Activated naive CD4-positive, alpha-beta T cell treated with anti-CD3 and anti-CD28 coated beads, Interleukin-2, amount 50 U/mL, for 72 hours (primary cell): ENCODE data around the gene NPR2. TPM values are rescaled to one million over a fixed set of nuclear protein-coding genes. Genes with fewer than 3 reads are reported as not detected.

ENCODE experiments used
- ATAC-seq, 2 donors: fragments of 150-1000 bp; cut with Tn5 transposase; 2 replicates each; pipeline ENCODE4 v1.10.0; 2021; ENCODE audit warnings: mild to moderate bottlenecking in 2 of 2, moderate library complexity in 2 of 2
- DNase-seq, 2 donors: peaks; one replicate each; pipeline ENCODE4 v3.0.0; 2021 to 2022; ENCODE audit warnings: low spot score in 2 of 2
- H3K27ac Mint-ChIP-seq, 2 donors: one replicate each; pipeline ENCODE4 v1.8.0; 2022; ENCODE audit warnings: mild to moderate bottlenecking in 2 of 2, mixed read lengths in 2 of 2
- H3K36me3 Mint-ChIP-seq, 2 donors: one replicate each; pipeline ENCODE4 v1.8.0; 2022; ENCODE audit warnings: mixed read lengths in 2 of 2
- H3K9me3 Mint-ChIP-seq, 2 donors: one replicate each; pipeline ENCODE4 v1.8.0; 2022; ENCODE audit warnings: mixed read lengths in 2 of 2
- total RNA-seq, 2 donors: library from RNA; stranded (reverse); gene quantifications; one replicate each; pipeline ENCODE4 v1.2.3, GENCODE V29; 2022

NPR2 gene
- total RNA-seq, 2 donors from 2014 or later: 6.8 to 16.2 TPM

DNA sequence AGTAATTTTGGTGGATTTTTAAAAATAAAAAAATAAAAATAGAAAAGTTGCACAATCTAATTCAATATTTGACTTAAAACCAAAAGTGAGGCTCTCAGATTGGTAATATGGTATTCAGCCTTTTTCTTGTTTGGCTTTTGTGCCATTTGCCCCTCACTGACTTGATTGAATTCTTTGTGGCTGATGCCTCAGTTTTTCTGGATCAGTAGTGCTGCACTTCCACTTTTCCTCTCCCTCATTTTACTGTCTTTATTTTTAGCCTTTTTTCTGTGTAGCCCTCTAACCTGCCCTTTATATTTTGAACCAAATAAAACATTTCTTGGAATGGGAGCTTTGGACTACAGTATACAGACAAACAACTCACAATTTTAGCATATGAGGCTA lies 33.5 kb upstream of the NPR2 start:
- ATAC-seq (no peak), DNase-seq (no peak)
- no peaks in the 10 kb centered on the region for H3K9me3 Mint-ChIP-seq
- peak overlapping the region; percentile 4 to 96 for H3K27ac Mint-ChIP-seq
- peaks cover 0 to 9% of the 10 kb centered on the region in 2 donors for H3K36me3 Mint-ChIP-seq

DNA sequence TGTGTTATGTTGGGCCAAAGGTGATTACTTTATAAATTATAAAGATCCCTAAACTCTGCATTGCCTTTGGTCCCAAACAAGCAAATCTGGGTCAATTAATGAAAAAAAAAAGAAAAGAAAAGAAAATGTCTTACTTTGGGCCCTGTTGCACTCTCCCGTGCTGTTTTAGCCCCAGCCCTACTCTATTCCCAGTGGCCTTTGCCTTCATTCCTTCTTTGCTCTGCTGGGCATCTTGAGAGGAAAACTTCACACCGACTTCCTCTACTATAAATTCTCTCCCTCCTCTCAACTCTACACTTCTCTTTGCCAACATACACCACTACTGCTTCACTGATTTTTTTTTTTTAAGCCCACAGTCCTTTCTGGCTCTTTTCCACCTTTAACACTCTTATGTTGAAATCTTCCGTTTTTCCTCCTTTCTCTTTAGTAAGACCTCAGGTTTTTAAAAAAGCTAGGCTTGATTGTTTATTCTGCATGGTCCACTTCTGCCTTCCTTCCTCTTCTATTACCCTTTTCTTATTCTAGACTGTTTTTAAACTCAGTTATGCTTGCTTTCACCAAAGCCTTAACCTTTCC lies 32.8 kb upstream of the NPR2 start:
- Mint-ChIP-seq H3K27ac (peak overlapping the region; percentile 39 to 96), H3K9me3 (no peaks in the 10 kb centered on the region), H3K36me3 (peaks cover 0 to 9% of the 10 kb centered on the region in 2 donors)
- DNase-seq (no peak), ATAC-seq (no peak)

DNA sequence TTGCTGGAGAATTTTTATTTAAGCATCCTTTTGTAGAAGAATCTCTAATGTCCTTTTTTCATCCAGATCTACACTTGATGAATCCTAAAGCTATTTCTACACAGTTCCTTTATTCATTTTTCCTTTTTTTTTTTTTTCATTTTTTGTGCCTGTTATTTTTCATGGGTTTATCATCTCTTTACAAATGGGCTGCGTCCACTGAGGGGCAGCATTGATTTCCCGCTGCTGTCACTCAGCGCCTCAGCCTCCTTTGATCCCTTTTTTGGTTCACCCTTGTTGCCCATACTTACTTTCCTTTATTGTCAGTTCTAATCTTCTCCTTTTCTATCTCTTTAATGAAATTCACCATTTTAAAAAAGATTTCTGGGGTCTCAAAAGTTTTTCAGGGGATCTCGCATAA lies 31.6 kb upstream of the NPR2 start:
- ATAC-seq (no peak), DNase-seq (no peak)
- Mint-ChIP-seq H3K9me3 (no peaks in the 10 kb centered on the region), H3K36me3 (peaks cover 0 to 9% of the 10 kb centered on the region in 2 donors), H3K27ac (no peak overlapping the region)

DNA sequence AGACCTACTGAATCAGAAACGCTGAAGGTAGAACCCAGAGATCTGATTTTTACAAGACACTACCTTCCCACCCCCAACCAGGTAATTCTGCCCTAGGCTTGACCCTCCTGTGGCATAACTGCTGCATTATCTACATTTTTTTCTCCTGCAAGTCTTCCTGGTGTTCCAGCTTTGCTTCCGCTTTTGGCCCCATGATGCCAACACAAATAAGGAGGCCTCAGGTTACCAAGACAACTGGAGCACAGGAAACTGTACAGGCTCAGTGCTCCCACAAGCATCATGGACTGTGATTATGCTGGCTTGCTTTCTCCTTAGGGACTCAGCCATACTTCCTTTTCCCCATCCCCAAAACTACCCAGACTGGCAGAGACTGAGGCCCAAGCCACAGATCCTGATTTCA lies 30.7 kb upstream of the NPR2 start:
- H3K27ac Mint-ChIP-seq: no peak overlapping the region
- H3K36me3 Mint-ChIP-seq: peaks cover 0 to 9% of the 10 kb centered on the region in 2 donors
- ATAC-seq (no peak), DNase-seq (no peak)
- no peaks in the 10 kb centered on the region for H3K9me3 Mint-ChIP-seq

DNA sequence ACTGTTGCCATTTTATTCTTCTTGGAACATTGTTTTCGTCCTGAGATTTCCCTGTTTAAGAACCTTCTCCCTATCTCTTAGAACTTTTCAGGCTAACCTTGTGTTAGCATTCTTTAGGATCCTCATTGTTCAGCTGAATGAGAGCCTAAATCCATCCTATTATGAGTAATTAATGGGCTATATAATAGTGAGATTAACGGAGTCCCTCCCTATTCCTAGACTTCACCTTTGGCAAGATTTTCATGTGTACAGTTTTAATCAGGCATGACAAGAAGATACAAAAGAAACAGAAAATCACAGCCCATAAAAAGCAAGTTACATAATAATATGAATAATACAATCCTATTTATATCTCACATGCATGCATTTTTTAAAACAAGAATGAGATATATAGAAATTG lies 28.2 kb upstream of the NPR2 start:
- no peak for ATAC-seq
- Mint-ChIP-seq H3K27ac (no peak overlapping the region), H3K9me3 (no peaks in the 10 kb centered on the region), H3K36me3 (peaks cover 0 to 9% of the 10 kb centered on the region in 2 donors)
- DNase-seq: no peak

DNA sequence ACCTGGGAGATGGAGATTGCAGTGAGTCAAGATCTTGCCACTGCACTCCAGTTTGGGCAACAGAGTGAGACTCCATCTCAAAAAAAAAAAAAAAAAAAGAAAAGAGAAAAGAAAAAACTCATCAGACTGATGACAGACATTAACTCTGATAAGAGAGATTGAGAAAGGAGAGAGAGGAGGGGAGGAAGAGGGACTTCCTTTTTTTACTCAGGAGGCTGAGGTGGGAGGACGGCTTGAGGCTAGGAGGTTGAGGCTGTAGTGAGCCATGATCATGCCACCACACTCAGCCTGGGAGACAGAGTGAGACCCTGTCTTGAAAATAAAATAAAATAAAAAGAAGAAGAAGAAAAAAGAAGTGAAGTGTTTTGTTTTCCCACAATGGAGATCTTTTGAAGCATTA lies 27.6 kb upstream of the NPR2 start:
- Mint-ChIP-seq H3K27ac (peak overlapping the region in 1 of 2 donors; percentile 90), H3K9me3 (no peaks in the 10 kb centered on the region), H3K36me3 (peaks cover 0 to 9% of the 10 kb centered on the region in 2 donors)
- DNase-seq (no peak), ATAC-seq (no peak)

DNA sequence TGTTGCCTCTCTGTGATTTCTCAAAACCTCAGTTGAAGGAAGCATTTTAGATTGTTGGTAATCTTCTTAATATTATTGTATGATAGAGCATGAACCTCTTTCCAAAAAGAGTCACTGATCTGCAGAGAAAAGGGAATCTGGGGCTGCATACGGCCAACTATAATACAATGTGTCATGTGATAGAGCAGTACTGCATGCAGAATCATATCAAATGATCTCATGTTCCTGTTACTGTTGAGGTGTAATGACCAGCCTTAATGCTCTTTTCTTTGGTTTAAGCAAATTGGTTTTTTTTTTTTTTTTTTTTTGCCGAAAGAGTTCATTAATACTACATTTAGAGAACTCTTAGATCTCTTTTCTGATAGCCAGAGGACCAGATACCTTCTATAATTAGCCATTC lies 24.4 kb upstream of the NPR2 start:
- Mint-ChIP-seq H3K36me3 (no peaks in the 10 kb centered on the region), H3K27ac (no peak overlapping the region), H3K9me3 (no peaks in the 10 kb centered on the region)
- no peak for ATAC-seq
- no peak for DNase-seq

DNA sequence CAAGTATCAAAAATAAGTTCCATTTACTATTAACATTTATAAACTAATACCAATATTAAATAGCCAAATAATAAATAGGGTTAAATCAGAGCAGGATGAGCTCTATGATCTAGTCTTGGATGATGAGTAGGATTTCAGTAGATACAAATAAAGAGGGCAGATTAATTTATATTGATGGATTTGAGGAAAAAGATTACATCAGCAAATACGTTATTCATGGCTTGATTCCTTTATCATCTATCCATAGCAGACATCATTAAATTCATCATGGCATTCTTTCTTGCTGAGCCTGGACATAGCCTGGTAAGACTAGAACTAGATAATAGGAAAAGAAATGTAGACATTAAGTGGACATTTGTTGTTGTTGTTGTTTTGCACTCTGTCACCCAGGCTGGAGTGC lies 23.9 kb upstream of the NPR2 start:
- Mint-ChIP-seq H3K36me3 (no peaks in the 10 kb centered on the region), H3K27ac (no peak overlapping the region), H3K9me3 (no peaks in the 10 kb centered on the region)
- DNase-seq (no peak), ATAC-seq (no peak)

DNA sequence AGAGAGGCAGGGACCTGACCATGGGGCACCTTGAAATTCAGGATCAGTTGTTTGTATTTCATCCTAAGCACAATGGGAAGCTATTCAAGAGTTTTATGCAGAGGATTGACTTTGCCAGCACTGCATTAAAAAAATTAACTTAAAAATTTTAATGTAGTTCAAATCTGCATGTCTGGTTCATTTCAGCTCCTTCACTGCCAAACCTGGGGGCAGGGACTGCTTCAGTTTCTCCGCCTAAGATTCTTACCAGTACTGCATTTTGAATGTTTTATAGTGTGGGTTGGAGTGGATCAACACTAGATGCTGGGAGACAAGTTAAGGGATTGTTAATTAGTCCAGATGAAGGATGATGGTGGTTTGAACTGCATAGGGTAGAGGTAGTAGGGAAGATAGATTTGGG lies 21.6 kb upstream of the NPR2 start:
- DNase-seq: no peak
- H3K9me3 Mint-ChIP-seq: no peaks in the 10 kb centered on the region
- H3K36me3 Mint-ChIP-seq: no peaks in the 10 kb centered on the region
- no peak overlapping the region for H3K27ac Mint-ChIP-seq
- ATAC-seq: no peak

DNA sequence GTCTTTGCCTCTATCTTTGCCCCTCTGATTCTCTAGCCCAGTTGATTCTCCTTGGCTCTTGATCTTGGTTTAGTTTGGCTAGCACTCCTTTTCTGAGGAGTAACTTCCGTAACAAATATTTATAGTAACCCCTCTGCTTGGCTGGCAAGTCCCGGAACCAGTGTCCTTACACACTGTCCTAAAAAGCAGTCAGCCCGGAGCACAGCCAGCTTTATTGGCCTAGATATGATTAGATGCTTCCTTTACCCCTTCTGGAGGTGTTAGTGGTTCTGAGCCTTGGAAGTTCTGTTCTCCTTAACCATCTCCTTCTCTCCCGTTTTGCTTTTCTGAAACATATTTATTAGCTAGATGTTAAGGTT lies 20.3 kb upstream of the NPR2 start:
- Mint-ChIP-seq H3K9me3 (no peaks in the 10 kb centered on the region), H3K36me3 (no peaks in the 10 kb centered on the region), H3K27ac (no peak overlapping the region)
- ATAC-seq: no peak
- no peak for DNase-seq

DNA sequence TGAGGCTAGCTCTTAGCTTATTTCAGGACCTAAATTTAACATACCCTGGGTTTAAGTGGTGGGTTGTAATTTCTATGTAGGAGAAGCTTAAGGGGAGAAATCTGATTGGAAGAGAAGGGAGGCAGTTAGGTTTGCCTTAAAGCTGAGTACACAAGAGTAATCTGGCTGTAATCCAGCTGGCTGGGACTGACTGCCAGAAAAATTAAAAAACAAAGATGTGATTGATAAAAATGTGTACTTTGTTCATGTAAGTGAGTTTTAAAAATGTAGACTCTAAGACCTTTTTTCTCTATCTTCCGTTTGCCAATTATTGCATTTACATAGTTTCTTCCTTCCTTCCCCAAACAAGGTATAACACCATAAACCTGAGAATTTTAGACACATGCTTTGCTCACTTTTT lies 19.9 kb upstream of the NPR2 start:
- H3K27ac Mint-ChIP-seq: no peak overlapping the region
- H3K36me3 Mint-ChIP-seq: no peaks in the 10 kb centered on the region
- no peak for ATAC-seq

DNA sequence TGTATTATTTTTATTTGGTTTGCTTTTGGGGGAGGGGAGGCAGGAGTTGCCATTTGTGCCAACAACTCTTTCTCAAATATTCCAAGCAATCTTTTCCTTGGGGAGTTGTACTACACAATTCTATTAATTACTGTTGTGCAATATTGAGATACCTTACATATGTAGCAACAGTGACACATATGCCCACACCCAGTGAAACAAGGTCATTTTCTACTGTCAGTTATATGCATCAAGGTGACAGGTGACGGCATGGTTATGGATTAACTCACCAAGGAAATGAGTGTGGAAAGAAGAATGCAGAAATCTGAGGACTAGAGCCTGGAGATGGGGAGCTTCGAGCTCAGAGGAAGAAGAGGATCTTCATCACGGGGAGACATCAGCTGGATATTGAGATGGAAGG lies 19.4 kb upstream of the NPR2 start:
- Mint-ChIP-seq H3K9me3 (no peaks in the 10 kb centered on the region), H3K36me3 (no peaks in the 10 kb centered on the region), H3K27ac (no peak overlapping the region)
- no peak for DNase-seq
- ATAC-seq: no peak

More for the DNA sequence above, 19.9 kb upstream of the NPR2 start:
- no peak for DNase-seq
- H3K9me3 Mint-ChIP-seq: no peaks in the 10 kb centered on the region

DNA sequence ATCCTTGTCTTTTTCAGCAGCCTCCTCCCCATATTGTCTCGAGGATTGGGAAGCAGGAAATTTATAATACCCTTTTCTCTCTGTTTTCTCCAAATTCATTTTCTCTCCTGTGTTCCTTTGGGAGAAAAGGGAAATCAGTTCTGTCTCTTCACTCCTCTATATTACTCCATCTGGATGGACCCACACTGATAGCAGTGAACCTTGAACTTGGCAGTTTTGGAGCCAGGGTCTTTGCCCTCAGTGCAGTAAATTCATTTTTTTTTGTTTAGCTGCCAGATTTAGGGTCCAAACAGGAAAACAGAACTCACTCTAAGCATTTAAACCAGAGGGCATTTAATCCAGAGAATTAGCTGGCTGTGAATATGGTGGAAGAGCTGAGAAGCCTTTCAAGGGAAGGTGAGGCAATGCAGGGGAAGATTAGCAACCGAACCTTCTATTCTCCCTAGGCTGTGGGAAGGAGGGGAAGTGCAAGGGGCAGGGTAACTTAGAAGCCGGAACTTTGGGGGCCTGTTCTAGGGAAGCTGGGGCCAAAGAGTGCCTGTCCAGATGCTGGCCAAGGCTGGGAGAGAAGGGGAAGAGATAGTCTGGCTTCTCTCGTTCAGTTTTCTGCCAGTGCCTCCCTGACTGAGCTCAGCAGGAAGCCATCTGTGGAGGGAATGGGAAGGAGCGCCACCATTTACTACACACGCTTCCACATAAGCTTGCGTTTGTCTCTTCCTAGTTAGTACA lies 16.3 kb upstream of the NPR2 start:
- Mint-ChIP-seq H3K27ac (peak overlapping the region in 1 of 2 donors; percentile 29), H3K9me3 (no peaks in the 10 kb centered on the region), H3K36me3 (peaks cover 0 to 1% of the 10 kb centered on the region in 2 donors)
- ATAC-seq (no peak), DNase-seq (no peak)

DNA sequence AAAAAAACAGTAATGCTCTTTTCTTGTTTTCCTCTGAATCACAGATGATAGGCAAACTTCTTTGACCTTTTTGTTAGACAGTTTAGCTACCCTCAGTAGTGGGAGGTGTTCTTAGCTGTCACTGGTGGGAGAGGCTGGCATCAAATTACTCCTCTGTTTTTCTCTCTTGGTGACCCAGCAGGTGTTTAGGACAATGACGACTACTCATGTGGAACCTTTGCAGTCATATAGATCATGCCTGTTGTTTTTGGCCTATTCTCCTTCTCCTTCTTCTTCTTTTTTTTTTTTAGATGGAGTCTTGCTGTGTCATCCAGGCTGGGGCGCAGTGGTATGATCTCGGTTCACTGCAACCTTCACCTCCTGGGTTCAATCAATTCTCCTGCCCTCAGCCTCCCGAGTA lies 15.4 kb upstream of the NPR2 start:
- peak in 1 of 2 donors; percentile 62 for ATAC-seq
- no peak for DNase-seq
- H3K27ac Mint-ChIP-seq: no peak overlapping the region
- H3K9me3 Mint-ChIP-seq: no peaks in the 10 kb centered on the region
- peaks cover 0 to 6% of the 10 kb centered on the region in 2 donors for H3K36me3 Mint-ChIP-seq

DNA sequence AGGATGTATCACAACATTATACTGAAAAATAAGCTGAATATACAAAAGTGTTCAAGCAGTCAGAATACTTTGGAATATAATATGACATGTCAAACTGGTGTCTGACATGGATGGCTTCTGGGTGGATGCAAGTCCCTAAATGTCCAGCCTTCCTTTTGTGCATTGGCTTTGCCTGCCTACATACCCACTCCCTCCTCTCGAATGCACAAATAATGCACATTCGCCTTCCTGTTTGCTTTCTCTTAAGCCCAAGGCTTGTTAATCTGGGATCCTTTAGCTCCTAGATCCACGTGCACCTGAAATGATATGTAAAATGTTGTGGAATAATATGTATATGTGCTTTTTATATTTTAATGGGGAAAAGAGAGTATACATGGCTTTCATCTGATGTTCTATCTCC lies 12.9 kb upstream of the NPR2 start:
- Mint-ChIP-seq H3K27ac (no peak overlapping the region), H3K36me3 (peaks cover 3 to 6% of the 10 kb centered on the region in 2 donors), H3K9me3 (no peaks in the 10 kb centered on the region)
- ATAC-seq (no peak), DNase-seq (no peak)

DNA sequence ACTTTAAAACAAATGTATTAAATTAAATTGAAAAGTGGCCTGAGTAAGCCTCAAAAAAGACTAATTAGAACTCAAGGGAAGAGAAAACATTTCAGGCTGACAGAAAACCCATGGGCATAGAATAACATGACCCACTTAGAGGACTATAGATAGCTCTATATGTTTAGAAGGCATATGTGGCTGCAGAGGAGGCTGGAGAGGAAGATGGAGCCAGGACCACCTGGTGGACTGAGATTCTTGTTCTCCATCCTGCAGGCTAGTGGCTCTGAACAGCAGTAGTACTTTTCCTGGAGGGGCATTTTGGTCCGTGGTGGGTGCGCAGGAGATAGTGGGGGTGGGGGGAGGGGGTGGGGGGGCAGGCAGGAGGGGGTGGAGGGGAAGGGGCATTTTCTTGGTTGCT lies 10.3 kb upstream of the NPR2 start:
- ATAC-seq: no peak
- DNase-seq: no peak
- Mint-ChIP-seq H3K9me3 (no peaks in the 10 kb centered on the region), H3K27ac (peak overlapping the region in 1 of 2 donors; percentile 64), H3K36me3 (peaks cover 6 to 11% of the 10 kb centered on the region in 2 donors)

DNA sequence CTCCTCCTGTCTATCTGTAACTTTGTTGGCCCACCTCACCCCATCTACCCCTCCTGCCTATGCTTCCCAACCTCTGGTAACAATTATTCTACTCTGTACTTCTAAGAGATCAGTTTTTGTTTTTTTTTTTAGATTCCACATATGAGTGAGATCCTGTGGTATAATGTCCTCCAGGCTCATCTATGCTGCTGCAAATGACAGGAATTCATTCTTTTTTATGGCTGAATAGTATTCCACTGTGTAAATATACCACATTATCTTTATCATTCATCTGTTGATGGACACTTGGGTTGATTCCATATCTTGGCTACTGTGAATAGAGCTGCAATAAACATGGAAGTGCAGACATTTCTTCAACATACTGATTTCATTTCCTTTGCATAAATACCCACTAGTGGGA lies 8.0 kb upstream of the NPR2 start:
- no peak overlapping the region for H3K27ac Mint-ChIP-seq
- peaks cover 6 to 11% of the 10 kb centered on the region in 2 donors for H3K36me3 Mint-ChIP-seq
- no peaks in the 10 kb centered on the region for H3K9me3 Mint-ChIP-seq

DNA sequence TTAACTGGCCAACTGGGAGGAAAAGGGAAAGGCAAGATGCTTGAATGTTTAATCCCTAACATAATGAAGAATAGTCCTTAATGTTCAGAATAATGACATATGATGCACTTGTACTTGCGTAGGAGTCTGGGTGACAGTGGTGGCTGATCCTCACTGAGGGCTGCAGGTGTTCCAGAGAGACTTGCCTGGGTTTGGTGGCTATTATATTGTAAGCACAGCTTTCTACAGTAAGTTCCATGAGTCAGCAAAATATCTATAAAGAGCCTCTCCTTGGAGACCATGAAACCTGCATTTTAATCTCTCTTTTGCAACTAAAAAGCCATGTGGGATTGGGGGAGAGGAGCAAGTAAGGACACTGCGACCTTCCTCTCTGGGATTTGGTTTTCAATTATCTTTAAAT lies 1.9 kb upstream of the NPR2 start:
- DNase-seq (no peak), ATAC-seq (no peak)
- Mint-ChIP-seq H3K36me3 (peaks cover 0 to 8% of the 10 kb centered on the region in 2 donors), H3K9me3 (no peaks in the 10 kb centered on the region), H3K27ac (no peak overlapping the region)

More for the DNA sequence above, 8.0 kb upstream of the NPR2 start:
- DNase-seq: no peak
- ATAC-seq: no peak
